CMK (cell line): ENCODE data around the gene XRCC1.
"Not testable (repeated sequence)": the region's sequence is repeated elsewhere in the genome, so short reads cannot be mapped to it uniquely, and the experiment has no call there.

Experiments
- DNase-seq: peaks from one replicate; pipeline ENCODE4 v3.0.0-alpha.2; 2010; ENCODE audit warnings: low read depth

Gene XRCC1

DNA sequence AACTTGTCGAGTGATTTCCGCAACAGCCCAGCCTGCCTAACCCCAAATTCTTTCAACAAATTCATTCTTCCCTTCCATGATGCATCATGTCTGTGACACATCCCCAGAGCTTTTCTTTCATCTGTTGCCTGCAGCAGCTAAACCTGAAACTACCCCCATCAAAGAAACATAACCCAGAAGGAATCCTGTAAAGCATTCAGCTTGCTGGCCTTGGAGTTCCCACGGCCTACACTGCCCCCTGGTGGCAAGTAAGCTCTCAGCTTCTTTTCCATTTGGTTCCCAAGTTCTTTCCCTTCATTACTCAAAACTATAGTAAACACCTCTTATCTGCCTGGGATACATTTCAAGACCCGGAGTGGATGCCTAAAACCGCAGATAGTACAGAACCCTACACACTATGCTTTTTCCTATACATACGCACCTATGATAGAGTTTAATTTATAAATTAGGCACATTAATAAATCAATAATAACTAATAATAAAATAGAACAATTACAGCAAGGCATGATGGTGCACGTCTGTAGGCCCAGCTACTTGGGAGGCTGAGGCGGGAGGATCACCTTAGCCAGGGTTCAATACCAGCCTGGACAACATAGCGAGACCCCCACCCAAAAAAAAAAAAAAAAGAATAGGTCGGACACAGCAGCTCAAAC is 55.8 kb downstream of the XRCC1 start:
- DNase-seq: no peak

DNA sequence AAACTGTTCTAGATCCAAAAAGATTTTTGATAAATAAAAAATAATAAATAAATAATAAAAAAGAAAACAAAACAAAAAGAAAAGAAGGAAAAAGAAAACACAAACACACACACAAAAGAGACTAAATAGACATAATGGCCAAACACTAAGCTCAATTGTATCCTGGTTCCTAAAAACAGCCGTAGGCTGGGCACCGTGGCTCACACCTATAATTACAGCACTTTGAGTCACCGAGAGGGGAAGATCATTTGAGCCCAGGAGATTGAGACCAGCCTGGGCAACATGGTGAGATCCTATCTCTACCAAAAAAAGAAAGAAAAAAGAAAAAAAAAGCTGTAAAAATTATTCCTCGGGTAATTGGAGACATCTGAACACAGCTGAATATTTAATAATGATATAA is 57.3 kb downstream of the XRCC1 start:
- DNase-seq: no peak

DNA sequence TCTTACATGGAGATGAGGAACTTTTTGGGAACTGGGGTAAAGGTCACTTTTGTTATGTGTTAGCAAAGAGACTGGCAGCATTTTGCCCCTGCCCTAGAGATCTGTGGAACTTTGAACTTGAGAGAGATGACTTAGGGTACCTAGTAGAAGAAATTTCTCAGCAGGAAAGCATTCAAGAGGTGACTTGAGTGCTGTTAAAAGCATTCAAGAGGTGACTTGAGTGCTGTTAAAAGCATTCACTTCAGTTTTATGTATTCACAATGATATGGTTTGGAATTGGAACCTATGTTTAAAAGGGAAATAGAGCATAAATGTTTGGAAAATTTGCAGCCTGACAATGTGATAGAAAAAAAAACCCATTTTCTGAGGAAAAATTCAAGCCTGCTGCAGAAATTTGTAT is 62.9 kb downstream of the XRCC1 start:
- DNase-seq: not testable (repeated sequence)

DNA sequence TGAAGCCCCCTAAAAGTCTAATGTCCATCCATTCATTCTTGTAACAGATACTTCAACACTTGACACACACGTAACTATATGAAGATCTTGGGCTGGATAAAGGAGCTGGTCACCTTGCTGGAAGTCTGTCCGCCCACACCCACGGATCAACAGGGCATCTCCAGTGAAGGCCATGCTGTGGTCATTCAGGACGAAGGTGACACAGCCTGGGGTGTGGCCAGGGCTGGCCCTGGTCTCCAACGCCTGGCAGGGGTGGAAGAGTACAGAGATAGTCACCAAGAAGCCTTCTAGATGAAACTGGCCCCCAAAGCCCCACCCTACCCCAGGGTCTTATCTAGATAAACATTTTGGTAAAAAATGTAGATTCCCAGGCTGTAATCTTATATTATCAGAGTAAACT is 64.0 kb downstream of the XRCC1 start:
- DNase-seq: no peak

DNA sequence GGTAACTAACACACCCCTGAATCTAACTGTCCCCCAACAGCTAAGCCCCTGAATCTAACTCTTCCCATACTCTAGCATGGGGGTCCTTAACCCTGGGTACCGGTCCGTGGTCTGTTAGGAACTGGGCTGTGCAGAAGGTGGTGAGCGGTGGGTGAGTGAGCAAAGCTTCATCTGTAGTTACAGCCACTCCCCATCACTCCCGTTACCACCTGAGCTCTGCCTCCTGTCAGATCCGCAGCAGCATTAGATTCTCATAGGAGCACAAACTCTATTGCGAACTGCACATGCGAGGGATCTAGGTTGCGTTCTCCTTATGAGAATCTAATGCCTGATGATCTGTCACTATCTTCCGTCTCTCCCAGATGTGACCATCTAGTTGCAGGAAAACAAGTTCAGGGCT is 64.6 kb downstream of the XRCC1 start:
- DNase-seq: no peak

DNA sequence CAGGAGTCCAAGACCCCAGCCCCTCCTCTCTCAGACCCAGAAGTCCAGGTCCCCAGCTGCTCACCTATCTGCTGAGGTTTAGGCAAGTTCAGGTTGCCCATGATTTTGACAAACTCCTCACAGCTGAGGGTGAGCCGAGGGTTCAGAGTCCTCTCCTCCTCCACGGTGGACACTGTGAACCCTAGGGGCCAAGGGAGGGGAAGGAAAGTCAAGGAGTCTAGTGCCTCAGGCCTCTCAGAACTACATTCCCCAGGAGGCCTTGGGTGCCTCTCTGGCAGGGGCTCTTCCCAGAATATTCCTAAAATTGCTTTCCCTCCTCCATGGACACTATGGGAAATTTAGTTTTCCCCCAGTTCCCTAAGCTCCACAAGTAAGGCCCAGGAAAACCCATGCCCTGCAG is 67.4 kb downstream of the XRCC1 start:
- DNase-seq: no peak

DNA sequence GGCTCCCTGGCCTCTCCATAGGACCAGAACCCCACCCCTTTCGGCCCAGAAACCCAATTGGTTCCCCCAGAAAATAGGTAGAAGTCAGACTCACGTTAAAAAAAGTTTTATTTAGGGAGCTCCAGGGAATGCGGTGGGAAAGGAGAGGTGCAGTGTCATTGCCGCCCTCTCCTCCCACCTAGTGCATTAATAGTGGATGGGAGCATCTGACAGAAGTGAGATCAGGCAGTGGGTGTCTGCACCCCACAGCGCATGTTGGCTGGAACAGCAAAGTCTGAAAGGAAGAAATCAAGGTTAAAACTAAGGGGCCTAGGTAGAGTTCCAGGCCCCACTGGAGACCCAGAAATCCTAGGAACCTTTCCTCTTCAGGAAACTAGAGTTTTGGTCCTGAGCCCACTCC is 68.7 kb downstream of the XRCC1 start:
- no peak for DNase-seq

DNA sequence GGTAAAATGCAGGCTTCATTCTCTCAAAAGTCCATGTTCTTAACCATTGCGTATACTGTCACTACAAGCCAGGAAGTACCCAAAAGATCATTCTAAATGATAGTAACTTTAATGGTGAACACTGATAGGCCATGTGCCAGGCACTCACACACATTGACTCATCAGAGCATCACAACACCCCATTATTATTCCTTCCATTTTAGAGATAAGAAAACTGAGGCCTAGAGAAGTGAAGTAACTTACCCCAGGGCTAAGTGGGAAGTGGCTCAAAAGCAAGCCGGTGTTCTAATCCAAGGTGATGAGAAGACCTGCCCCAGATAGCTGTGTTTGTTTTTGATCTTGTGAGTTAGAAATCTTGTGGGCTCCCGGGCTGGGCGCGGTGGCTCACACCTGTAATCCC is 69.4 kb downstream of the XRCC1 start:
- DNase-seq: no peak

DNA sequence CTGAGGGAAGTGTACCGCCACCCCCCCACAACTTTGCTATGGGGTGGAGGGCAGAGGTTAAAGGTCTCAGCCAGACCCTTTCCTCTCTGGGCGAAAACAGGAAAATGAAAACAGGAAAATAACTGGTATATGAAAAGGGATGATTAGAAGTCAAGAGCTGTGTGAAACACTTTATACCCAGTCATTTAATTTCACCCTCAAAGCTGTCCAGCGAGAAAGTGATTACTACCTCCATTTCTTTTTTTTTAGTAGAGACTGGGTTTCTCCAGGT is 70.2 kb downstream of the XRCC1 start:
- DNase-seq: no peak

DNA sequence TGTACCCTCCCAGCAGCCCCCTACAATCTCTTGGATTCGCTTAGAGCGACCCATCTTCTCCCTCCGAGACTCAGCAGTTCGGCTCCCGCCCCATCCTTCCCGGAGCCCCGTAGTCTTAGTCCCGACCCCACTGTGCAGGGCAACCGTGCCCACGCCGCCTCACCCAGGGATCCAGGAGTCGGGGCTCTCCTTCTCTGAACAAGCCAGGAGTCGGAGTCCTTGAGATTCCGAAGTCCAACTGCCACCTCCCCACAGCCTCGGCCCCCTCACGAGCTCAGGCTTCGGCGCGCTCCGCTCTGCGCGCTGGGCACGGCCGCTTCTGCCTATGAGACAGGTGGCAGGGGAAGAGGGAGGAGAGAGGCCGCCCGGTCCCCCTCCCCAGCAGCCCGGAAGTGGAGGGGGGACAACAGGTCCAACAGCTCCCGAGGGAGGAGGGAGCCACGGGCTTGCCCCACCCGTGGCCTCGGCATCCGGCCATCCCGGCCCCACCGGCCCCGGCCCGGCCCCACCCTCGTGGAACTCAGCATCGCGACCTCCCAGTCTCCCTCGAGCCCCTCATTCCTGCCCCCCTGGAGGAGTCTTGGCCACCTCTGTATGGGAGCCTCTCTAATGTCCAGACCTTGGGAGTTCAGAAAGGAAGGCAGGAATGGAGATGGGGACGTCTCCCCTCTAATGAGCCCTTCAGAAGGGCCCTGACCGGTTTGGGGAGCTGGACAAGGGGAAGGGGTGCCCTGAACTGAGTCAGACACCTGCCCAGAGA is 70.7 kb downstream of the XRCC1 start, which contains the start of gene PHLDB3:
Gene PHLDB3, minus strand, starts transcription at position 321 of the 760 bp plus-strand sequence. CDS start 628 bp downstream, outside the sequence.
- no peak for DNase-seq

DNA sequence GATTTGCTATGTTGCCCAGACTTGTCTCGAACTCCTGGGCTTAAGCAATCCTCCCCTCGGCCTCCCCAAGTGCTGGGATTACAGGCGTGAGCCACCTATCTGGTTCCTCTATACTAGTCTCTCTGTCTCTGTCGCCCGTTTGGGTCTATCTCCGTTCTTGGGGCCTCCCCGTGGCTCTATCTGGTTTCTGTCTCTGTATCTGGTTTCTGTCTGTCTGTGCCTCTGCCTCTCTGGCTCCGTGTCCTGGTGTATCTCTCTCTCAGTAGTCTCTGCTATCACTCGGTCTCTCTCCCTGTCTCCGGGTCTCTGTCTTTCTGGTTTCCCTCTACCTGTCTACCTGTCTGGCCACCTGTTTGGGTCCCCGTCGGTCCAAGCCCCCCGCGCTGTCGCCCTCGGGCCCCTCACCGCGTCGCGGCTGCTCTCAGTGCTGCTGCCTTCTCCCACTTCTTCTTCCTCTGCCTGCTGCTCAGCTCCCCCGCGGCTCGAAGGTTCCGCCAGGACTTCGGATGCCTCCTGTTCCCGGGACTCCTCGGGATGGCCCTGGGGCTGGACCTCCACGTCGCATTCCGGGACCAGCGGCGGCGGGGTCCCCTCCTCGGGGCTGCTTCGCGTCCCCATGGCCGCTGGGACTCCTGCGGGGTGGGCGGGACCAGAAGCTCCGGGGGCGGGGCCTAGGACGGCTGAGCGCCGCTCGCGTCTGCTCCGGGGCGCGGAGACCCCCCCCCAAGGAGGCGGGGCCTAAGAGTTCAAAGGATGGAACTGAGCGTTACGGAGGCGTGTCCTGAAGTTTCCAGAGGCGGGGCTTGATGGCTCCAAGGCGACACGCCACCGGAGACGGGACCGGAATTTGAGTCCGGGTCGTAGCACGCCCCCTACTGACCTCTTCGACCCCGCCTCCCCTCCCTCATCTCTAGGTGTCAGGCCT is 71.6 kb downstream of the XRCC1 start:
- DNase-seq: peak; percentile 88

DNA sequence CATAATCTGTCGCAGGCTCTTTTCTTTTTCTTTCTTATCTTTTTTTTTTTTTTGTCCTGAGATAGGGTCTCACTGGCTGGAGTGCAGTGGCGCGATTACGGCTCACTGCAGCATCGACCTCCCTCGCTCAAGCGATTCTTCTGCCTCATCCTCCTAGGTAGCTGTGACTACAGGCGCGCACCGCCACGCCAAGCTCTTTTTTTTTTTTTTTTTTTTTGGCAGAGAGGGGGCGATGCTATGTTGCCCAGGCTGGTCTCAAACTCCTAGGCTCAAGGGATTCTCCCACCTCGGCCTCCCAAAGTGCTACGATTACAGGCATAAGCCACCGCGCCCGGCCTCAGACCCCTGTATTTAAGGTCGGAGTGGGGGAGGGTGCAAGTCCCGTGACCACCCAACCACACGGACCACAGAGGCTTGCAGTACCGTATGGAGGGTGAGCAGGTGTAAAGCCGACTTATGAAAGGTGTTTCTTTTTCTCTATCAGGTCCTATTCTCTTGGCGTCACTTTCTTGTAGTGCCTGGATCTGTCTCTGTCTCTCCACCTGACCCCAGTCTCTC is 72.8 kb downstream of the XRCC1 start:
- DNase-seq: no peak

DNA sequence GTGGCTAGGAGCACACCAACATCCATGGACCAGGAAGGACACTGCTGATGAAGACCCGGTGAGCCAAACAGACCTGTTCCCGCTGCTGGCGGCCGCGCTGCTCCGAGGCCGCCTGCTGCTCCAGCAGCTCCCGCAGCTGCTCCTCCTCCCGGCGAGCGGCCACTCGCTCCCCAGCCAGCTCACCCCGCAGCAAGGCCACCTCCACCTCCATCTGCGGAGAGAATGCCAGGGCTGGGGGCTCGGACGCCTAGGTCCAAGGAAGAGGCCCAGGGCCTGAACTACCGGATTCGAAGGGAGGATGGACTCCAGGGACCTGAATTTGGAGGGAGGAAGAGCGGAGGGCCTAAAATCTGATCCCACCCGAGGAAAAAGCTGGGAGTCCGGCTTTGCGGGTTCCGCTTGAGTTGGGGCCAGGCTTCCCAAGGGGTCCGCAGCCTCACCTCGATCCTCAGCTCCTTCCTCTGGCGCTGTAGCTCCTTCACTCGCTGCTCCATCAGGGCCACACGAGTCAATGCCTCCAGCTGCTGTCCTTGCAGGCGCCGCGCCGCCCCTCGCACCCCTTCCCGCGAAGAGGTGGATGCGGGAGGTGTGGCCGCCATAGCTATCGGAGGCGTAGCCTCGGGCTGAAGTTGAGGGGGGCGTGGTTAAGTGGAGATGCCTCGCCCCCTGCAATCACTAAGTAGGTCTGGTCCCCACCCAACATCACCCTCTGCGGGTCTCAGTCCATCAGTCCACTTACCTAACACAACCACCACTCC is 73.5 kb downstream of the XRCC1 start:
- DNase-seq: no peak

DNA sequence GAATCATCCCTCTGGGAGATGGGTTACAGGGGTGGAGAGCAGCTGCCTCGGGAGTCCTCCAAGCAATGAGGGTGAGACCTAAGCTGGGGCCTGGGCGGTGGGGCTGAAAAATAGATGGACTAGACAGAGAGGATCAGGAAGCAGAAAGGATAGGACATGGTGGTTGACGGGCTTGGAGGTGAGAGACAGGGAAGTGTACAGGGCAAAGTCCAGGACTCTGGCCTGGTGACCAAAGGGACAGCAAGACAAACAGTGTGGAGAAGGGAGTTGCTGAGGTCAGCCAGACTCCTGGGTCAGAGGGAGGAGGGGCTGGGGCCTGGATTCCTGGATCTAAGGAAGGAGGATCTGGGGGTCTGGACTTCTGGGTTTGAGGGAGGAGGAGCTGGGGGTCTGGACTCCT is 76.3 kb downstream of the XRCC1 start:
- DNase-seq: no peak

DNA sequence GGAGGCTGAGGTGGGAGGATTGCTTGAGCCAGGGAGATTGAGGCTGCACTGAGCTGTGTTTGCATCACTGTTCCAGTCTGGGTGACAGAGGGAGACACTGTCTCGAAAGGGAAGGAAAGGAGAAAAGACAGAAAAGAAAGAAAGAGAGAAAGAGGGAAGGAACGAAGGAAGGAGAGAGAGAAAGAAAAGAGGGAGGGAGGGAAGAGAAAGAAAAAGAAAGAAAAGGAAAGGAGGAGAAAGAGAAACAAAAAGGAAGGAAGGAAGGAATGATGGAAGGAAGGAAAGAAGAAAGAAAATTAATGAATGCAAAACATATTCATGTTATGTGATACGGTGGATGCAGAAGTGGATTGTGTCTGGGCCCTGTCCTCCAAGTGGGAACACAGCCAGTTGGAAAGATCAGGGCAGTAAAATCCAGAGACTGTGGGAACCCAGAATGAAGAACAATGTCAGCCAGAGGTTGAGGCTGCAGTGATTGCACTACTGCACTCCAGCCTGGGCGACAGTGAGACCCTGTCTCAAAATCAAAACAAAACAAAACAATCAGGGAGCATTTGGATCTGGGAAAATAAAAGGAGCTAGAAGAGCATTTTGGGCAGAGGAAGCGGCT is 77.0 kb downstream of the XRCC1 start:
- DNase-seq: no peak

DNA sequence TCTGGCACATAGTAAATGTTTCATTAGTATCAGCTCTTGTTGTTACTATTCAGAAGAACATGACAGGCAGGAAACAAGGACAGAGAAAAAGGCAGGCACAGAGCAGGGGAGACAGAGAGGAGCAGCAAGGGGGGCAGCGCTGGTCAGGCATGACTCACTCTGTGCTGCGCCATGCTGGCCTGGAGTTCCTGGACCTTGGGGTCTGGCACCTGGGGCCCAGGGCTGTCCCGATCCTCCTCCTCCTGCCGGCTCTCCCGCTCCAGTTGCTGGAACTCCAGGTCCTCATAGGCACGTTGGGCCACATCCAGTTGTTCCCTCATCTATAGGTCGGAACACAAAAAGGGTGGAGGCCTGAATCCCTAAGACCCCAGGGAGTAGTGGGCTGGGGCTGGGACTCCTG is 78.4 kb downstream of the XRCC1 start:
- no peak for DNase-seq

DNA sequence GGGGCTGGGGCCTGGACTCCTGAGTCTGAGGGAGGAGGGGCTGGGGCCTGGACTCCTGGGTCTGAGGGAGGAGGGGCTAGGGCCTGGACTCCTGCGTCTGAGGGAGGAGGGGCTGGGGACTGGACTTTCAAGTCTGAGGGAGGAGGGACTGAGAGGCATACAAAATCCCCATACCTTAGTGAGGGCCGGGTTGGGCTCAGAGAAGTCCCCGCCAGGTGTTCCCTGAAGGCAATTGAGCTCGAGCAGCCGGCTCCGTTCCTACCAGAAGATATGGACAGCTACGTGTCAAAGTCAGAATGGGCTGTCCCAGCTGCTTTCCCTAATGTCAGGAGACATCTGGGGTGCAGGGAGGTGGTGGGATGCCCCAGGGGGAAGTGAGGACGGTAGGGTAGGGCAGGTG is 80.2 kb downstream of the XRCC1 start:
- no peak for DNase-seq
